SH-SY5Y (cell line): ENCODE results near the gene GALR3.

Experiments
- GATA2 ChIP-seq: IDR thresholded peaks from 2 replicates; pipeline ENCODE4 v1.6.1; 2011; ENCODE audit warnings: mild to moderate bottlenecking, low read depth, low read length
- GATA3 ChIP-seq: IDR thresholded peaks from 2 replicates; pipeline ENCODE4 v1.6.1; 2011; ENCODE audit warnings: low read depth, mild to moderate bottlenecking, low read length, moderate library complexity

- TF ChIP-seq GATA3 (no peak), GATA2 (no peak)
Measured at GRCh38 chr22:37844904-37845329, 21.7 kb downstream of the GALR3 start.
